Caki2 (cell line): ENCODE results near the gene PHKG2. TPM values are rescaled to one million over a fixed set of nuclear protein-coding genes. Genes with fewer than 3 reads are reported as not detected.

Experiments used
- DNase-seq: peaks from one replicate; pipeline ENCODE4 v3.0.0-alpha.2; 2015; ENCODE audit warnings: low read depth
- in situ Hi-C: cut with HindIII; loops from 2 replicates; pipeline ENCODE4 v1.10.0; 2016; ENCODE audit warnings: low sequenced_read_pairs, low pct_unique_long_range_greater_than_20kb, mixed read lengths
- total RNA-seq: library from RNA; depleted of rRNA; stranded (reverse); fragments of >200 nt; shearing (Covaris generic); gene quantifications from 2 replicates; pipeline ENCODE4 v1.2.3, GENCODE V29; 2014; ENCODE audit warnings: low replicate concordance

PHKG2 gene
- total RNA-seq, 1 experiment from 2014 or later: 32.0 TPM

GRCh38 chr16:30723725-30724355 is 24.4 kb upstream of the PHKG2 start:
- in situ Hi-C loops: no loop called here
- DNase-seq: no peak

- DNase-seq: no peak
- in situ Hi-C loops: no loop called here
Measured at GRCh38 chr16:30724641-30725417, 23.4 kb upstream of the PHKG2 start.

DNA sequence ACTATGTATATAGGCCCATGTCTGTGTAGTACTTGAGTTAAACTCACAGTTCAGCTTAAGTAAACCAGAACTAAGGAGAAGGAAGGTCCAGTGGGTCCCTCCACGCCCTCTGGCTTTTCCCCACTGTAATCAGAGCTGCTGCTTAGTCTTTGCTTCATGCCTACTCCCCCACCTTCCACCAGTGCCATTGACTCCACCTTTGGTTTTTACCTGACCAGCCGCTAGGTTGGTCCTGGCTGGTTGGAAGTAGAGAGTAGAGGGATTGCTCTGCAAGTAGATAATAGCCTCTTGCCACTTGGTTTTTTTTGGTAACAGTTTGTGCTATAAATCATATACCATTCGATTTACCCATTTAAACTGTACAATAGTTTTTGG is 22.8 kb upstream of the PHKG2 start:
- DNase-seq: no peak
- in situ Hi-C loops: no loop called here

DNA sequence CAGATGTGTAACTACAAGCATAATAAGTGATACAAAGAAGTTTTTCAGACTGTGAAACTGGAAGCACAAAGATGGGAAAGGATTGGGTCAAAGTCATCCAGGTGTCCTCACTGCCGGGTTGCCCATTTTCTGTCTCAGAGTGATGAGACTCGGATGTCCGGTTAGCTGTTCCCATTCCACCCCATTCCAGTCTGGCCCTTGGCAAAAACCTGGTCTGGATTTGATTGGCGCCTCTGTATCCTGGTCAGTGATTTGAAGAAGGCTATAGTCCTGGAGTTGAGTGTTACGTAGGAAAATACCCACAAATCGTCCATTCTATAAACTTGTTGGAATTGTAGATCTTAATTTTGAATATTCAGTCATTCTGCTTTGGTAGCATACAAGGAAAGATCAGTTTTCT is 19.9 kb upstream of the PHKG2 start:
- DNase-seq: no peak

DNA sequence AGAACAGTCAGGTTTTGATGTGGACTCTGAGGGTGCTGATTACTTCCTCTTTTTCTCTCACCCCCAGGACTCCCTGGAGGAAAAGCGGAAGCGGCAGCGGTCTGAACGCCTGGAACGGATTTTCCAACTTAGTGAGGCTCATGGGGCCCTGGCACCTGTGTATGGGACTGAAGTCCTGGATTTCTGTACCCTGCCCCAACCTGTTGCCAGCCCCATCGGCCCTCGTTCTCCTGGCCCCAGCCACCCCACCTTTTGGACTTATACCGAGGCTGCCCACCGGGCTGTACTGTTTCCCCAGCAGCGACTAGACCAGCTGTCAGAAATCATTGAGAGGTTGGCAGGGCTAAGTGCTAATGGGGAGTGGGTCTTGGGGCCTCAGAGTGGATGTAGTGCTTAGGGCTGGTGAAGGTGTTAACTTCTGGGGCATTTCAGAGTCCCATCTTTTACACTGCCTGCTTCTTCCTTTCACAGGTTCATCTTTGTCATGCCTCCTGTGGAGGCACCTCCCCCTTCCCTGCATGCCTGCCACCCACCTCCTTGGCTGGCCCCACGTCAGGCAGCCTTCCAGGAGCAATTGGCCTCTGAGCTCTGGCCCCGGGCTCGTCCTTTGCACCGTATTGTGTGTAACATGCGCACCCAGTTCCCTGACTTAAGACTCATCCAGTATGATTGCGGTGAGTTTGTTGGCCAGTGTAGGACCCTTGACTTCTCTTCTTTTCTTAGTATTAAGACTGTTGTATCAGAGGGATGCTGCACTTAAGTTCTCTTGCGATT is 19.1 kb upstream of the PHKG2 start:
- in situ Hi-C loops: no loop called here
- no peak for DNase-seq

More for the DNA sequence above, 19.9 kb upstream of the PHKG2 start:
- in situ Hi-C loops: no loop called here

DNA sequence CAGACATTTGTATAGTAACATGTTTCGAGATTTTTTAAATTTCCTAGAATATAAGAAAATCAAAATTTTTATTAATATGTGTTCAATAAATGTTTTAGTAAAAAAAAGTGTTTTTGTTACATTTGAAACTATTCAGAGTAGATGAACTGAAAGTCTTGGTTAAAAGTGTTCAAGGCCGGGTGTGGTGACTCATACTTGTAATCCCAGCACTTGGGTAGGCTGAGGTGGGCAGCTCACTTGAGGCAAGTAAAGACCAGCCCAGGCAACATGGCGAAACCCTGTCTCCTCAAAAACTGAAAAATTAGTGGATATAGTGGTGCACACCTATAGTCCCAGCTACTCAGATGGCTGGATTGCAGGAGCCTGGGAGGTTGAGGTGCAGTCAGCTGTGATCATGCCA is 16.8 kb upstream of the PHKG2 start:
- in situ Hi-C loops: no loop called here
- DNase-seq: no peak

DNA sequence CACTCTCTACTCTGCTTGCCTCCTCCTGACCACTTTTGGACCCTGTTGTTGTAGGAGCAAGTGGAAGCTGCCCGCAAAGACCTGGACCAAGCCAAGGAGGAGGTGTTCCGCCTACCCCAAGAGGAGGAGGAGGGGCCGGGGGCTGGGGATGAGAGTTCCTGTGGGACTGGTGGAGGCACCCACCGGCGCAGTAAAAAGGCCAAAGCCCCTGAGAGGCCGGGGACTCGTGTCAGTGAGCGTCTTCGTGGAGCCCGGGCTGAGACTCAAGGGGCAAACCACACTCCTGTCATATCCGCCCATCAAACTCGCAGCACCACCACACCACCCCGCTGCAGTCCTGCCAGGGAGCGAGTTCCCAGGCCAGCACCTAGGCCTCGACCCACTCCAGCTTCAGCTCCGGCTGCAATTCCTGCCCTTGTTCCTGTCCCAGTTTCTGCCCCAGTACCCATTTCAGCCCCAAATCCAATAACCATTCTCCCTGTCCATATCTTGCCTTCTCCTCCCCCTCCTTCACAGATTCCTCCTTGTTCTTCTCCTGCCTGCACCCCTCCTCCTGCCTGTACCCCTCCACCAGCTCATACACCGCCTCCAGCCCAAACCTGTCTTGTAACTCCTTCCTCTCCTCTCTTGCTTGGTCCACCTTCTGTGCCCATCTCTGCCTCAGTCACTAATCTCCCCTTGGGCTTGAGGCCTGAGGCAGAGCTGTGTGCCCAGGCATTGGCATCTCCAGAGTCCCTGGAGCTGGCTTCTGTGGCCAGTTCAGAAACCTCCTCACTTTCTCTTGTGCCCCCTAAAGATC is 11.0 kb upstream of the PHKG2 start:
- in situ Hi-C loops: no loop called here
- no peak for DNase-seq

DNA sequence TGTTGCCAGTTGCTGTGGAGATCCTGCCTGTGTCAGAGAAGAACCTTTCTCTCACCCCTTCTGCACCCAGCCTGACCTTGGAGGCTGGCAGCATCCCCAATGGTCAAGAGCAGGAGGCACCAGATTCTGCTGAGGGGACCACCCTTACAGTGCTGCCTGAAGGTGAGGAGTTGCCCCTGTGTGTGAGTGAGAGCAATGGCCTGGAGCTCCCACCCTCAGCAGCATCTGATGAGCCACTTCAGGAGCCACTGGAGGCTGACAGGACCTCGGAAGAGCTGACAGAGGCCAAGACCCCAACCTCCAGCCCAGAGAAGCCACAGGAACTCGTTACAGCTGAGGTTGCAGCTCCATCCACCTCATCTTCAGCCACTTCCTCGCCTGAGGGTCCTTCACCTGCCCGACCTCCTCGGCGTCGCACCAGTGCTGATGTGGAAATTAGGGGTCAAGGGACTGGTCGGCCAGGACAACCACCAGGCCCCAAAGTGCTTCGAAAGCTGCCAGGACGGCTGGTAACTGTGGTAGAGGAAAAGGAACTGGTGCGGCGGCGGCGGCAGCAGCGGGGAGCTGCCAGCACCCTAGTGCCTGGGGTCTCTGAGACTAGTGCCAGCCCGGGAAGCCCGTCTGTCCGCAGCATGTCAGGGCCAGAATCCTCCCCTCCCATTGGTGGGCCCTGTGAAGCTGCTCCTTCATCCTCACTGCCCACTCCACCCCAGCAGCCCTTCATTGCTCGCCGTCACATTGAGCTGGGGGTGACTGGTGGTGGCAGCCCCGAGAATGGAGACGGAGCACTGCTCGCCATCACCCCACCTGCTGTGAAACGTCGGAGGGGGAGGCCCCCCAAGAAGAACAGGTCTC is 10.2 kb upstream of the PHKG2 start:
- DNase-seq: no peak
- in situ Hi-C loops: no loop called here

DNA sequence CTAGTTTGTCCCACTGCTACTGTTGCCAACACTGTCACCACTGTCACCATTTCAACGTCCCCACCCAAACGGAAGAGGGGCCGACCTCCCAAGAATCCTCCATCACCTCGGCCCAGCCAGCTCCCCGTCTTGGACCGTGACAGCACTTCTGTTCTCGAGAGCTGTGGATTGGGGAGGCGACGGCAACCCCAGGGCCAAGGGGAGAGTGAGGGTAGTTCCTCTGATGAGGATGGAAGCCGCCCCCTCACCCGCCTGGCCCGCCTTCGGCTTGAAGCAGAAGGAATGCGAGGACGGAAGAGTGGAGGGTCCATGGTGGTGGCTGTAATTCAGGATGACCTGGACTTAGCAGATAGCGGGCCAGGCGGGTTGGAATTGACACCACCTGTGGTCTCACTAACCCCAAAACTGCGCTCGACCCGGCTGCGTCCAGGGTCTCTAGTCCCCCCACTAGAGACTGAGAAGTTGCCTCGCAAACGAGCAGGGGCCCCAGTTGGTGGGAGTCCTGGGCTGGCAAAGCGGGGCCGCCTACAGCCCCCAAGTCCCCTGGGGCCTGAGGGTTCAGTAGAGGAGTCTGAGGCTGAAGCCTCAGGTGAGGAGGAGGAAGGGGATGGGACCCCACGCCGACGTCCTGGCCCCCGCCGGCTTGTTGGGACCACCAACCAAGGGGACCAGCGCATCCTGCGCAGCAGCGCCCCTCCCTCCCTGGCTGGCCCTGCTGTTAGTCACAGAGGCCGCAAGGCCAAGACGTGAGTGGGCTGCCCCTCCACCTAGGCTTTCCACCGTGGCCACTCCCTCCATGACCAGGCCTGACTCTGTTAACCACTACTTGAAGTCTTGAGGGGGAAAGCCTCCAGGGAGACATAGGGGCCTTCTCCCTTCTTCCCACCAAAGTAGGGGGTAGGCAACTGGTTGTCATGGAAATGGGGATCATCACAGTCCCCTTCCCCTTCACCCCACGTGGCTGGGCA is 9.0 kb upstream of the PHKG2 start:
- no peak for DNase-seq

DNA sequence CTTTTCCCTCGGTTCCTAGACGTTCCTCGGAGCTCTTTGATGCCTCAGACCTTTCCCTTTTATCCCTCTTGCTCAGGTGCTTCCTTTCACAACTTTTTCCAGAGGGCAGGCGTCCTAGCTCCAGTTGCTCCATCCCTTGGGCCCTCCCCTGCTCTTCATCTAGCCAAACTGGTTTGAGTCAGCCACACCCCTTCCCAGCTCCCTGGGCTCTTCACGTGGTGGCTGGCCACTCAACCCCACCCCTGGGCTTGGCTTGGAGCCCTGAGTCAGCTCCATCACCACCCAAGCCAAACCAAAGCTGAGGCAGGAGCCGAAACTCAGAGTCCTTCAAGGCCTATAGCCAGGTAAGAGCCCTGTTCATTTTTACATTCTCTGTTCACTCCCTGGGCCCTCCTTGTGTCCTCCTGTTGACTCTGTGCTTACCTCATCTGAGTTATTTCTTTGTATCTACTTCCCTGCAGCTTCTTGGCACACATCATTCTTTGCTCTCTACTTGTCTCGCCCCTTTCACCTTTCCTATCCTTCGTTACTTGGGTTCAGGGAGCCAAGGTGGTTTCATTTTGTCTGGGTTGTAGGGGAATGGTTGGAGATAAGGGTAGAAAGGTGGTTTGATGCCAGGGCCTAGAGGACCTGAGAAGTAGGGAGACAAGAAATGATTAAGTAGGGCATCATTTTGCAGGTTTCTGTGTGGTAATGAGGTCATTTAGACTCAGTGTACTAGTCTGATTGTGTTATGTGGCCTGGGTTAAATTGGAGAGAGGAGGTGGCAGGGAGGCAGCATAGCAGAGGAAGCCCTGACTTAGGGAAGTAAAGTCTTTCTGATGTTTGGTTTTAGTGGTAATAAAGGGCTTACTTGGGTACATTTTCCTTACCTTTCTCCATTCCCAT is 7.6 kb upstream of the PHKG2 start:
- peak; percentile 93 for DNase-seq
- in situ Hi-C loops: no loop called here

More for the DNA sequence above, 9.0 kb upstream of the PHKG2 start:
- in situ Hi-C loops: no loop called here

GRCh38 chr16:30741461-30741914 is 6.7 kb upstream of the PHKG2 start:
- in situ Hi-C loops: no loop called here
- DNase-seq: peak; percentile 95

DNA sequence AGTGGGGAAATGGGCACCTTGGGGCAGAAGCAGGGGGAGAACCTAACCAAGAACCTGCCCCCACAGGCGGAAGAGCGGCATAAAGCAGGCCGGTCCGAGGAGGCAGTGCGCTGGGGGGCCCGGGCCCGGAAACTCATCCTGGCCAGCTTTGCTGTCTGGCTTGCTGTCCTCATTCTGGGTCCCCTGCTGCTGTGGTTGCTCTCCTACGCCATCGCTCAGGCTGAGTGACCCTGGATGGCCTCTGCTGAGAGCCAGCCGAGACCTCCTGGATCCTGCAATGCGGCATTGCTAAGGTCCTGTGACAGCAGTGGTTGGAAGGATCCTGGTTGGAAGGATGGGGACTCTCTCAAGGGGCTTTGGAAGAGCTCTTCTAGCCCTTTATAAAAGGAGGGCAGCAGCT is 4.5 kb upstream of the PHKG2 start:
- in situ Hi-C loops: no loop called here
- DNase-seq: no peak

DNA sequence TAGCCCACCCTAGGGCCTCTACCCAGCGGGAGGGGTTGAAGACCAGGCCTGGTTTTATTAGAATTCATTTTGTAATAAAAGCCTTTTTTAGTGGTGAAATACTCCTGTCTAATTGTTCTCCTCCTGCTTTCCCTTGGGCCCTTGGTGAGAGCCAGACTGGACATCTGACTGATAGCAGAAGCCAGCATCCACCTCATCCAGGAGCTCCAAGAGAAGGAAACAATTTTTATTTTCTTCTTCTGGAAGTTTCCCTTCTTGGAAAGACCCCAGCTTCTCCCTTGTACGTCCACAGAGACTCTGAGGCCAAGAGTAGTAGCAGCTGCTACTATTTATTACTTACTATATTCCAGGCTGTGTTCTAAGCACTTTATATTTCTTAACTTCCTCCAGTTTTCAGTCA is 4.0 kb upstream of the PHKG2 start:
- in situ Hi-C loops: no loop called here

GRCh38 chr16:30745082-30745481 is 3.1 kb upstream of the PHKG2 start:
- DNase-seq: no peak
- in situ Hi-C loops: no loop called here

More for the DNA sequence above, 4.0 kb upstream of the PHKG2 start:
- no peak for DNase-seq

DNA sequence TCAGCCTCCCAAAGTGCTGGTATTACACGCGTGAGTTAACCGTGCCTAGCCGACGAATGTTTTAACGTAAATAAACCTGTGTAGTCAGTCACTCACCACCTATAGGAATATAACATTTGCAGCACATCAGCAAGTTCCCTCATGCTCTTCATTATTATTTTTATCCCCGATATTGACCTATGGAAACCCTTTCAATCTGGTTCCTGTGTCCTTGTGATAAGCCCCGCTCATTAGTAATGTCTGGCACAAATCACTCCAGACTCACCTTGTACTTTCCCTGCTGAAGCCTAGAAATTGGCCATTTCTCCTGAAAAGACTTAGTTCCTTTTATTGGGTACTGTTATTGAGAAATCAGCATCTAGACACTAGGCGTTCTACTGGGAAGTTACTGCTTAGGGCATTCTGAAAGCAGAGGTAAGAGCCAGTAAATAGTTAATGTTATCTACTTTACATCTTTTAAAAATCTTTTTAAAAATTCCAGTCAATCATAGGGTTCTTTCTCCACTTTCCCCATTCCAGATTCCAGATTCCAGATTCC is 1.5 kb upstream of the PHKG2 start:
- no peak for DNase-seq
- in situ Hi-C loops: no loop called here
